ENCODE data around the gene CAV3. TPM values are rescaled to one million over a fixed set of nuclear protein-coding genes. Genes with fewer than 3 reads are reported as not detected.
"Not testable (repeated sequence)": the region's sequence is repeated elsewhere in the genome, so short reads cannot be mapped to it uniquely, and the experiment has no call there.

Gene CAV3
- total RNA-seq: 0.32 TPM
- long read RNA-seq: 0 reads

DNA sequence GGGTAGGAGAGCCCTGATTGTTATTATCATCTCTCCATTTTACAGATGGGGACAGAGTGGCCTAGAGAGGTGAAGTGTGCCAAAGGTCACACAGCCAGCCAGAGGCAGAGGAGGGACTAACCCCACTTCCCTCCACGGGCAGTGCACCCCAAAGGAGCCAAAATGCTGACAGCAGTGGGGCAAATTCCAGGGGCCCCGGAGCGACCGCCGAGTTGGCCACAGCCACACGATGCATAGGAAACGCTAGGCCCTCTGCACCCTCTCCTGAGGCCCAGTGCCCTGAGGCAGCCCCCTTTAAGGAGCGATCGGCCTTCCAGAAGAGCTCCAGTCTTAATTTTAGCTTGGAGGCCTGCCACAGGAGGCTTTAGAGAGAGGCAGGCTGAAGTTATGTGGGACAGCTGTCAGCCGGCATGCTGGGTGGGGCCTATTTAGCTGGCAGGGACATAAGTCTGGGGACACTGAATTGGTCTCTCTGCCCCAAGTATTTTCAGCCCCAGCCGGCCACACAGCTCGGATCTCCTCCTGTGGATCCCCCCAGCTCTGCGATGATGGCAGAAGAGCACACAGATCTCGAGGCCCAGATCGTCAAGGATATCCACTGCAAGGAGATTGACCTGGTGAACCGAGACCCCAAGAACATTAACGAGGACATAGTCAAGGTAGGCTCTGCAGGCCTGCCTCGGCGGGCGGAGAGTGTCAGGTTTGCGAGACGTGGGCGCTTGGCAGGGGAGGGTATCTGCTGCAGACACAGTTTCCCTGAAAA is at the start of gene CAV3:
CAV3 (plus strand) TSS at position 471 of the 763 bp plus-strand sequence; CDS start at position 546, 75 bp downstream.
- intact Hi-C loops (cut with DNase I): no loop called here
- Histone ChIP-seq H3K27me3 (no peaks in the 10 kb centered on the region), H3K4me3 (no peak within 1 kb of the TSS), H3K27ac (no peak within 1 kb of the TSS), H3K9me3 (no peaks in the 10 kb centered on the region), H3K4me1 (no peaks in the 10 kb centered on the region), H3K36me3 (no peaks in the 10 kb centered on the region)
- DNase-seq (no peak), ATAC-seq (no peak)
- TF ChIP-seq, protein P1, sequence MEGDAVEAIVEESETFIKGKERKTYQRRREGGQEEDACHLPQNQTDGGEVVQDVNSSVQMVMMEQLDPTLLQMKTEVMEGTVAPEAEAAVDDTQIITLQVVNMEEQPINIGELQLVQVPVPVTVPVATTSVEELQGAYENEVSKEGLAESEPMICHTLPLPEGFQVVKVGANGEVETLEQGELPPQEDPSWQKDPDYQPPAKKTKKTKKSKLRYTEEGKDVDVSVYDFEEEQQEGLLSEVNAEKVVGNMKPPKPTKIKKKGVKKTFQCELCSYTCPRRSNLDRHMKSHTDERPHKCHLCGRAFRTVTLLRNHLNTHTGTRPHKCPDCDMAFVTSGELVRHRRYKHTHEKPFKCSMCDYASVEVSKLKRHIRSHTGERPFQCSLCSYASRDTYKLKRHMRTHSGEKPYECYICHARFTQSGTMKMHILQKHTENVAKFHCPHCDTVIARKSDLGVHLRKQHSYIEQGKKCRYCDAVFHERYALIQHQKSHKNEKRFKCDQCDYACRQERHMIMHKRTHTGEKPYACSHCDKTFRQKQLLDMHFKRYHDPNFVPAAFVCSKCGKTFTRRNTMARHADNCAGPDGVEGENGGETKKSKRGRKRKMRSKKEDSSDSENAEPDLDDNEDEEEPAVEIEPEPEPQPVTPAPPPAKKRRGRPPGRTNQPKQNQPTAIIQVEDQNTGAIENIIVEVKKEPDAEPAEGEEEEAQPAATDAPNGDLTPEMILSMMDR (IDR thresholded peaks at IDR 0.05): no peak

DNA sequence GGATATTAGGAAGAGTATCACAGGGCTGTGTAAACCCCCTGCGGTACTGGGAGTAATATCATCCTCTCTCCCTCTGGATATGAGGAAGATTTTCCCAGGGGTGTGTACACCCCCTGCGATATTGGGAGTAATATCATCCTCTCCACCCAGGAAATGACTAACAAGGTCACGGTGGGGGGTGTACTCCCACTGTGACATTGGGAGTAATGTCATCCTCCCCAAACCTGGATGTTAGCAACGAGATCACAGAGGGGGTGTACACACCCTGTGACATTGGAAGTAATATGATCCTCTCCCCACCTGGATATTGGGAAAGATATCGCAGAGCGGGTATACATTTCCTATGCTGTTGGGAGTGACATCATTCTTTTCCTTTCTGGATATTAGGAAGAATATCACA is 48.6 kb upstream of the CAV3 start:
- H3K27me3 ChIP-seq; DNase-seq; intact Hi-C loops (cut with DNase I); H3K4me1 ChIP-seq; H3K9me3 ChIP-seq; H3K4me3 ChIP-seq; H3K27ac ChIP-seq; H3K36me3 ChIP-seq; ATAC-seq: not testable (repeated sequence)

DNA sequence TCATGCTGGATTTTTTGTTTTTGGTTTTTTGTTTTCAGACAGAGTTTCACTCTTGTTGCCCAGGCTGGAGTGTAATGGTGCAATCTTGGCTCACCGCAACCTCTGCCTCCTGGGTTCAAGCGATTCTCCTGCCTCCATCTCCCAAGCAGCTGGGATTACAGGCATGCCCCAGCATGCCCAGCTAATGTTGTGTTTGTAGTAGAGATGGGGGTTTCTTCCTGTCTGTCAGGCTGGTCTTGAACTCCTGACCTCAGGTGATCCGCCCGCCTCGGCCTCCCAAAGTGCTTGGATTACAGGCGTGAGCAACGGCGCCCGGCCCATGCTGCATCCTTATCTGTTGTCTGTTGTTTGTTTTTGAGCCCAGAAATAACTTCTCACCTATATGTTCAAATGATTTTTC is 42.3 kb upstream of the CAV3 start:
- DNase-seq; H3K9me3 ChIP-seq; intact Hi-C loops (cut with DNase I); ATAC-seq; H3K27ac ChIP-seq; H3K36me3 ChIP-seq; H3K4me1 ChIP-seq; H3K4me3 ChIP-seq; H3K27me3 ChIP-seq: not testable (repeated sequence)

- Histone ChIP-seq H3K4me3 (no peak overlapping the region), H3K36me3 (no peaks in the 10 kb centered on the region), H3K27ac (no peak overlapping the region), H3K9me3 (no peaks in the 10 kb centered on the region), H3K27me3 (no peaks in the 10 kb centered on the region), H3K4me1 (no peaks in the 10 kb centered on the region)
- ATAC-seq: no peak
- TF ChIP-seq, protein P1 (IDR thresholded peaks at IDR 0.05): no peak
- intact Hi-C loops (cut with DNase I): no loop called here
- no peak for DNase-seq
Observed at GRCh38 chr3:8702560-8702959, 31.0 kb upstream of the CAV3 start.

DNA sequence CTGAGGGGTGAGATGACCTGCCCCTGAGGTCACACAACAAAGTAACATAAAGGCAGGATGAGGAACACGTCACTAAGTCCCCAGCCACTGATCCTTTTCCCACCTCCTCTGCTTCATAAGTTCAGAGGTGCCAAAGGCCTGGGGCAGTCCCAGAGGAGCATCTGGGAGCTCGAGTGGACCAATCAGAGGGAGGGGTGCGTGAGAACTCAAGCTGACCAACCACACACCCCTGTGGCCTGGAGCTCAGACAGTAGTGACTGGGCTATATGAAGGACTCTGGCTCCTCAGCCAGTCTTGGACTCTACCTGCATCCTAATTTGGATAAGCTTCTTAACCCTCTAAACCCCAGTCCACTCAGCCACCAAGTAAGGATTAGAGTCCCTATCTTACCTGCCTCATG is 28.0 kb upstream of the CAV3 start:
- no peaks in the 10 kb centered on the region for H3K4me1 ChIP-seq
- intact Hi-C loops (cut with DNase I): no loop called here
- H3K9me3 ChIP-seq: no peaks in the 10 kb centered on the region
- no peak for DNase-seq
- no peaks in the 10 kb centered on the region for H3K36me3 ChIP-seq
- no peak overlapping the region for H3K27ac ChIP-seq
- no peak overlapping the region for H3K4me3 ChIP-seq
- TF ChIP-seq, protein P1 (IDR thresholded peaks at IDR 0.05): no peak
- no peak for ATAC-seq
- no peaks in the 10 kb centered on the region for H3K27me3 ChIP-seq

- intact Hi-C loops (cut with DNase I): no loop called here
Observed at GRCh38 chr3:8709287-8709686, 24.3 kb upstream of the CAV3 start.

More at GRCh38 chr3:8709287-8709686, 24.3 kb upstream of the CAV3 start:
- TF ChIP-seq, protein P1 (IDR thresholded peaks at IDR 0.05): no peak
- Histone ChIP-seq H3K27ac (no peak overlapping the region), H3K4me3 (no peak overlapping the region), H3K36me3 (no peaks in the 10 kb centered on the region), H3K9me3 (no peaks in the 10 kb centered on the region), H3K4me1 (no peaks in the 10 kb centered on the region), H3K27me3 (no peaks in the 10 kb centered on the region)
- DNase-seq: no peak
- no peak for ATAC-seq
